ENCODE data around the gene SNX24. TPM values are rescaled to one million over a fixed set of nuclear protein-coding genes. Genes with fewer than 3 reads are reported as not detected.

Gene SNX24
- total and polyA plus RNA-seq, 9 of the 15 experiments (the other 6 are each of a cell fraction or from before 2014, with no cell fraction given) = 5.3 to 10.1 (median 7.9) TPM

DNA sequence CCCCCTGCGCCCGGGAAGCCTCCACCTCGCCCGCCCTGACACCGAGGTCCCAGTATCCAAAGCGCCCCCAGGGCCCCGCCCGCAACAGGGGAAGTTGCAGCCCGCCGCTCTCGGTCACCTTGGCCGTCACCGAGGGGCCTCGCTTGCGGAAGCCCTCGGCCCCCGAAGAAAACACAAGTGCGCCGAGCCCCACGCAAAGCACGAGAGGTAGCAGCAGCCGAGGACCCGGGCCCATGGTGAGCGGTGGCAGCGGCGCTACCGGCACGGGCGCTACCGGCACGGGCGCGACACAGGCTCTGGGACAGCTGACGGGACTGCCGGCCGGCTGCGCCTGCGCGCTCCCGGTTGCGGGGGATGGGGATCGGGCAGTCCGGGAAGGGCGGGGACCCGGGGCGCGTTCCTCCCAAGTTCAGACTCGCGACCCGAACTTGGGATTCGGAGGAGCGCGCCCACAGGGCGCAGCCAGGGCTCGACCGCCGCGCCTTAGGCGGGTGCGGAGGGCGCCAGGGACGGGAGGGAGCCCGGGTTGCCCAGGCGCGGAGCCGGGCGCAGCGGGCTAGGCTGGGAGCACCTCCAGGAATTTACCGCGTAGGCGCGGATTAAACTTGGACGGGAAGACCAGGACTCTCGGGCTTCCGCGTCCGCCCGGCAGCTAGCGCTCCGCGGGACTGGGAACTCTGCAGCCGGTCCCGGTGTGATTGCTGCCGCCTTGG, 191.1 kb downstream of the SNX24 start, which contains the start of gene PPIC:
Gene PPIC (minus strand): TSS at position 335 of the 713 bp plus-strand sequence. CDS start 100 bp downstream, at position 235.
- POLR2A ChIA-PET = interaction anchor here (0.5 kb wide), 1 partner anchor 10 kb away, joined by 3 read pairs; no protein-coding TSS in a partner anchor
- H3K27ac ChIP-seq (ENCODE audit: extremely low read depth, low read depth, low read length) = no peak within 1 kb of the TSS
- CTCF ChIA-PET (ENCODE audit: low intra/inter-chr PET ratio) = no interaction called here
- intact Hi-C loops (cut with micrococcal nuclease) (loop anchor here (10.0 kb wide), 1 partner anchor 578 kb away; no protein-coding TSS in a partner anchor), in situ Hi-C loops (cut with MboI) (no loop called here)
- H3K27me3 ChIP-seq (ENCODE audit: control insufficient read depth in 2 of 2, insufficient read depth in 2 of 2, low read length in 2 of 2) = peaks cover 7 to 21% of the 10 kb centered on the region in 2 experiments; a peak in 4 of 5 replicates
- DNase-seq (ENCODE audit: extremely low read depth in 1 of 4, low spot score in 3 of 4) = peak; percentile 69 to 83 (median 74)
- ATAC-seq = peak; percentile 89
- H2AFZ ChIP-seq (ENCODE audit: low read depth, low read length) = peak within 1 kb of the TSS; percentile 81
- no TSS peak for BruUV-seq (replicated peaks)
- peak within 1 kb of the TSS; percentile 55 for H3K4me3 ChIP-seq
- peaks cover 2 to 18% of the 10 kb centered on the region in 2 experiments; a peak in 2 of 5 replicates for H3K4me1 ChIP-seq (replicated peaks in 1 of 2; ENCODE audit: control insufficient read depth in 2 of 2, insufficient read depth in 2 of 2, low read length in 2 of 2)
- no peaks in the 10 kb centered on the region for H3K9me1 ChIP-seq (ENCODE audit: control insufficient read depth, insufficient read depth, low read length)
- FAIRE-seq = no peak
- WGBS (ENCODE audit: insufficient coverage, low coverage, missing lambda C conversion rate) = 1% methylated on average over 24 of the region's 84 CpGs
- peak within 1 kb of the TSS; percentile 69 for H3K4me2 ChIP-seq (ENCODE audit: insufficient read depth, low read length)
- no peaks in the 10 kb centered on the region for H3K9me3 ChIP-seq (replicated peaks; ENCODE audit: control insufficient read depth, insufficient read depth, low read depth, low read length)
- H4K20me1 ChIP-seq (replicated peaks; ENCODE audit: control insufficient read depth, insufficient read depth, low read length) = no peaks in the 10 kb centered on the region
- H3K79me2 ChIP-seq (ENCODE audit: control insufficient read depth, insufficient read depth, low read length) = no peaks in the 10 kb centered on the region
- no peaks in the 10 kb centered on the region for H3K36me3 ChIP-seq (ENCODE audit: control insufficient read depth, insufficient read depth, low read length)
- H3K9ac ChIP-seq (ENCODE audit: insufficient read depth in 1 of 2, low read depth in 2 of 2, low read length in 2 of 2) = peak within 1 kb of the TSS; percentile 9 to 79; a peak in 3 of 4 replicates
- TF ChIP-seq, protein P1, sequence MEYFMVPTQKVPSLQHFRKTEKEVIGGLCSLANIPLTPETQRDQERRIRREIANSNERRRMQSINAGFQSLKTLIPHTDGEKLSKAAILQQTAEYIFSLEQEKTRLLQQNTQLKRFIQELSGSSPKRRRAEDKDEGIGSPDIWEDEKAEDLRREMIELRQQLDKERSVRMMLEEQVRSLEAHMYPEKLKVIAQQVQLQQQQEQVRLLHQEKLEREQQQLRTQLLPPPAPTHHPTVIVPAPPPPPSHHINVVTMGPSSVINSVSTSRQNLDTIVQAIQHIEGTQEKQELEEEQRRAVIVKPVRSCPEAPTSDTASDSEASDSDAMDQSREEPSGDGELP (CRISPR knock-in tag; IDR thresholded peaks at IDR 0.05; ENCODE audit: borderline replicate concordance) = peak; percentile 97
- 0 out of 2 replicates have a peak, but pooled peaks have one; percentile 30 for TF ChIP-seq LCOR (CRISPR knock-in tag; IDR thresholded peaks at IDR 0.05)
- no peak for TF ChIP-seq THAP12 (CRISPR knock-in tag; IDR thresholded peaks at IDR 0.05)
- TF ChIP-seq GABPA (tag; conservative IDR thresholded peaks at IDR 0.05; ENCODE audit: low read depth) = 0 out of 2 replicates have a peak, but pooled peaks have one; percentile 14
- 0 out of 2 replicates have a peak, but pooled peaks have one; percentile 50 for TF ChIP-seq ZSCAN29 (IDR thresholded peaks at IDR 0.05)
- TF ChIP-seq ZNF717 (CRISPR knock-in tag; IDR thresholded peaks at IDR 0.05) = no peak
- peak; percentile 36; the same call in 1 of the 2 replicates for TF ChIP-seq ELF1 (tag; IDR thresholded peaks at IDR 0.05)
- no peak for TF ChIP-seq ZFP36 (IDR thresholded peaks at IDR 0.05; ENCODE audit: low read depth, low read length, partially characterized antibody)
- peak; percentile 21; the same call in 1 of the 2 replicates for TF ChIP-seq RNF2 (IDR thresholded peaks at IDR 0.05)
- peak; percentile 57 for TF ChIP-seq CXXC5 (CRISPR knock-in tag; IDR thresholded peaks at IDR 0.05)
- peak; percentile 62 for TF ChIP-seq RBBP5 (IDR thresholded peaks at IDR 0.05; ENCODE audit: borderline replicate concordance, insufficient read depth, low read length, poor library complexity, severe bottlenecking)
- TF ChIP-seq NRF1 (conservative IDR thresholded peaks at IDR 0.05 in 1 of 2, IDR thresholded peaks at IDR 0.05 in 1 of 2) = peak; percentile 90 to 92
- TF ChIP-seq ARHGAP35 (IDR thresholded peaks at IDR 0.05; ENCODE audit: partially characterized antibody) = no peak
- 0 out of 4 replicates have a peak, but pooled peaks of 1 of the 2 experiments have one; percentile 41 for TF ChIP-seq TEAD1 (CRISPR knock-in tag; IDR thresholded peaks at IDR 0.05)
- TF ChIP-seq ZFPM2 (CRISPR knock-in tag; IDR thresholded peaks at IDR 0.05) = no peak
- TF ChIP-seq, protein P2, sequence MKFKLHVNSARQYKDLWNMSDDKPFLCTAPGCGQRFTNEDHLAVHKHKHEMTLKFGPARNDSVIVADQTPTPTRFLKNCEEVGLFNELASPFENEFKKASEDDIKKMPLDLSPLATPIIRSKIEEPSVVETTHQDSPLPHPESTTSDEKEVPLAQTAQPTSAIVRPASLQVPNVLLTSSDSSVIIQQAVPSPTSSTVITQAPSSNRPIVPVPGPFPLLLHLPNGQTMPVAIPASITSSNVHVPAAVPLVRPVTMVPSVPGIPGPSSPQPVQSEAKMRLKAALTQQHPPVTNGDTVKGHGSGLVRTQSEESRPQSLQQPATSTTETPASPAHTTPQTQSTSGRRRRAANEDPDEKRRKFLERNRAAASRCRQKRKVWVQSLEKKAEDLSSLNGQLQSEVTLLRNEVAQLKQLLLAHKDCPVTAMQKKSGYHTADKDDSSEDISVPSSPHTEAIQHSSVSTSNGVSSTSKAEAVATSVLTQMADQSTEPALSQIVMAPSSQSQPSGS (CRISPR knock-in tag; IDR thresholded peaks at IDR 0.05) = no peak
- peak; percentile 52 for TF ChIP-seq POLR2G (IDR thresholded peaks at IDR 0.05; ENCODE audit: low read depth, low read length)
